ENCODE measurements around the gene TPTE2. TPM values are rescaled to one million over a fixed set of nuclear protein-coding genes. Genes with fewer than 3 reads are reported as not detected.

The TPTE2 gene
- total and polyA plus RNA-seq, 10 of the 15 experiments (the other 5 are each of a cell fraction or from before 2014, with no cell fraction given), result 0.31 to 1.9 (median 1.2) TPM

Other genes starting within 250 kb of the TPTE2 start
- gene MPHOSPH8, start 72.1 kb upstream of the TPTE2 start, total RNA-seq (2014; rRNA removed), result 20.1 and 22.1 TPM in 2 replicates
- 29.3 and 30.3 TPM in 2 replicates for gene MPHOSPH8, start 72.1 kb upstream of the TPTE2 start, total RNA-seq (2014; rRNA removed; fragmentation: Illumina TruSeq; extraction: Trizol)
- 21.0 and 26.0 TPM in 2 replicates for gene MPHOSPH8, start 72.1 kb upstream of the TPTE2 start, total RNA-seq (2021)
- 34.8 and 43.5 TPM in 2 replicates for gene MPHOSPH8, start 72.1 kb upstream of the TPTE2 start, polyA plus RNA-seq (2011; rRNA removed)
- 34.2 and 34.9 TPM in 2 replicates for gene MPHOSPH8, start 72.1 kb upstream of the TPTE2 start, polyA plus RNA-seq (2014; fragmentation: Illumina TruSeq; extraction: Trizol)
- gene MPHOSPH8, start 72.1 kb upstream of the TPTE2 start, polyA plus RNA-seq (2014; fragmentation: Nextera tagmentation; extraction: Ambion mirVana), result 10 to 100 TPM; 16.6 to 29.3 TPM
- gene MPHOSPH8, start 72.1 kb upstream of the TPTE2 start, polyA plus RNA-seq (2014; rRNA removed), result 21.6 and 27.7 TPM in 2 replicates
- gene MPHOSPH8, start 72.1 kb upstream of the TPTE2 start, polyA plus RNA-seq (2016; fragmentation: Nextera tagmentation; extraction: Ambion mirVana), result 10 to 100 TPM; 15.9 to 17.1 TPM
- 68.8 and 70.0 TPM in 2 replicates for gene PSPC1, start 221.4 kb upstream of the TPTE2 start, total RNA-seq (2014; rRNA removed)
- gene PSPC1, start 221.4 kb upstream of the TPTE2 start, total RNA-seq (2014; rRNA removed; fragmentation: Illumina TruSeq; extraction: Trizol), result 65.6 and 66.7 TPM in 2 replicates
- gene PSPC1, start 221.4 kb upstream of the TPTE2 start, total RNA-seq (2021), result 59.9 and 71.5 TPM in 2 replicates
- 66.8 and 83.5 TPM in 2 replicates for gene PSPC1, start 221.4 kb upstream of the TPTE2 start, polyA plus RNA-seq (2011; rRNA removed)
- gene PSPC1, start 221.4 kb upstream of the TPTE2 start, polyA plus RNA-seq (2014; fragmentation: Illumina TruSeq; extraction: Trizol), result 72.7 and 74.4 TPM in 2 replicates
- 10 to 100 TPM; 17.7 to 28.4 TPM for gene PSPC1, start 221.4 kb upstream of the TPTE2 start, polyA plus RNA-seq (2014; fragmentation: Nextera tagmentation; extraction: Ambion mirVana)
- gene PSPC1, start 221.4 kb upstream of the TPTE2 start, polyA plus RNA-seq (2014; rRNA removed), result 75.8 and 76.3 TPM in 2 replicates
- 10 to 100 TPM; 42.7 to 42.9 TPM for gene PSPC1, start 221.4 kb upstream of the TPTE2 start, polyA plus RNA-seq (2016; fragmentation: Nextera tagmentation; extraction: Ambion mirVana)